Activated CD4-positive, CD25-positive, alpha-beta regulatory T cell treated with anti-CD3 and anti-CD28 coated beads, Interleukin-2, amount 50 U/mL, for 24 hours (primary cell): ENCODE data around the gene NUP93.
A peak's percentile ranks its signal among the peaks of the same experiment; 100 is the strongest.

ENCODE experiments used
- ATAC-seq, 2 donors: fragments of 150-1000 bp; cut with Tn5 transposase; one replicate each; pipeline ENCODE4 v1.10.0; 2021; ENCODE audit warnings: mild to moderate bottlenecking in 1 of 2, moderate library complexity in 1 of 2

NUP93 gene

GRCh38 chr16:56823081-56823733 is 93.3 kb downstream of the NUP93 start:
- ATAC-seq = no peak

DNA sequence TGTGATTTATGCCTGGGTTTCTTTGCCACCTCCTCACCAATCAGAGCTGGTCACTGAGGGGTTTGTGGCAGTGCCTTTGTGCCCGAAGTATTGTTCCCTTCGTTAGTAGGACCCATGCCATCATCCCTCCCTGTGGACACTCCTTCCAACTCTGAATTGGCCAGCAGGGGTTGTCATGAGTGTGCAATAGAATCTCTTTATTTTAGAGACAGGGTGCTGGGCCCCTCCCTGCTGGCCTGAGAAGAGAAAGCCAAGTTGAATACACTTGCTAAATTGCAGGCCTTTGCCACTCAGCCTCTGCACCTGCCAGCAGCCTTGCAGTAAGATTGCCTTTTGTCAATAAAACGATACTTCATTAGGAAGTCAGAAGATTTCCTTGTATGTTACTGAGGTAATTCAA is 94.4 kb downstream of the NUP93 start:
- no peak for ATAC-seq

DNA sequence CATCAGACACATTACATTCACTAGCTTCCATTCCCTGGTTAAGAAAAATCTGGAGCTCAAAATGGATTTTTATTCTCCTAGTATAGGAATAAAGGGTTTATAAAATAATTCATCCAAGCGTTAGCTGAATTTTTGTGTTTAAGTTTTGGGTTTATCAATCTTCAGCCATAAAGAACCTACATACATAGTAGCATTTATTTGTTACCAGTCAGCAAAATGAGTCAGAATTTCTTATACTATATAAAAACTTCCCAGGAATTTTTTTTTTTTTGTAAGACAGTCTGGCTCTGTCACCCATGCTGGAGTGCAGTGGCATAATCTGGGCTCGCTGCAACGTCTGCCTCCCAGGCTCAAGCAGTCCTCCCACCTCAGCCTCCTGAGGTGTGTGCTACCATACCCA is 94.9 kb downstream of the NUP93 start:
- ATAC-seq = no peak

GRCh38 chr16:56825826-56826225 is 95.9 kb downstream of the NUP93 start:
- no peak for ATAC-seq

GRCh38 chr16:56828647-56829046 is 98.7 kb downstream of the NUP93 start:
- ATAC-seq = no peak

DNA sequence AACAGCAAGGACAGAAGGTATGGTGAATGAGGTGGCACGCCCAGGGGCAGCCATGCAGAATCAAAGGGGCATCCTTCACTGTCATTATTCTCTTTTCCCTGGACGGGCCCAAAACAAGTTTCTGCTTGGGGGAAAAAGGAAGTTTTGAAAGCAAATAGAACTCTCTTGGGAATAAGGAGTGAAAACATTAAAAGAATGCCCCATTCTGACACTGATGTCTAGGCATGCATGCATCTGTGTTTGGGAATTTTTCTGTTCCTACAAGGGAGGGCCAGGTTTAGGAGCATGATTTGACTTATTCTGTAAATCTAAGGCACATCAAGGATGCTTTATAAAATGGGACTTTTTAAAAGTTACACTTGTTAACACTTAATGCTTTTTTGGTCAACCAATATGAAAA is 100.7 kb downstream of the NUP93 start:
- no peak for ATAC-seq

- ATAC-seq = no peak
Measured at GRCh38 chr16:56832768-56833167, 102.8 kb downstream of the NUP93 start.

GRCh38 chr16:56833243-56833970 is 103.5 kb downstream of the NUP93 start:
- no peak for ATAC-seq

DNA sequence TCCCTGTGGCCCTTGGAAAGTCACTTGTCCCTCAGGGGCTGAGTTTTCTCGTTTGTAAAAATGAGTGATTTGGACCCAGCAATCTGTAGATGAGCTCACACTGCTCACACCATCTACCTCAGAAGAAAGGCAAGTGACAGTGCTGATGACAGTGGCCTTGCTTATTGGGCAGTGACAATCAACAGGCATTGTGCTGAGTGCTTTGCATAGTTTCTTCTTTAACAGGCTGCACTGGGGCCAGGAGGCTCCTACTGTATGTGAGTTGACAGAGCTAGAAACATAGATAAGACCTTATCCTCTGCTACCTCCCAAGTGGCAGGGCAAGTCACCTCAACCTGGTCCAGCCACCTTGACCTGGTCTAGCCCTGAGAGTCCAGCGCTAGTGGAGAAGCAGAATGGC is 105.4 kb downstream of the NUP93 start:
- no peak for ATAC-seq

GRCh38 chr16:56836410-56837230 is 106.7 kb downstream of the NUP93 start:
- ATAC-seq = no peak

DNA sequence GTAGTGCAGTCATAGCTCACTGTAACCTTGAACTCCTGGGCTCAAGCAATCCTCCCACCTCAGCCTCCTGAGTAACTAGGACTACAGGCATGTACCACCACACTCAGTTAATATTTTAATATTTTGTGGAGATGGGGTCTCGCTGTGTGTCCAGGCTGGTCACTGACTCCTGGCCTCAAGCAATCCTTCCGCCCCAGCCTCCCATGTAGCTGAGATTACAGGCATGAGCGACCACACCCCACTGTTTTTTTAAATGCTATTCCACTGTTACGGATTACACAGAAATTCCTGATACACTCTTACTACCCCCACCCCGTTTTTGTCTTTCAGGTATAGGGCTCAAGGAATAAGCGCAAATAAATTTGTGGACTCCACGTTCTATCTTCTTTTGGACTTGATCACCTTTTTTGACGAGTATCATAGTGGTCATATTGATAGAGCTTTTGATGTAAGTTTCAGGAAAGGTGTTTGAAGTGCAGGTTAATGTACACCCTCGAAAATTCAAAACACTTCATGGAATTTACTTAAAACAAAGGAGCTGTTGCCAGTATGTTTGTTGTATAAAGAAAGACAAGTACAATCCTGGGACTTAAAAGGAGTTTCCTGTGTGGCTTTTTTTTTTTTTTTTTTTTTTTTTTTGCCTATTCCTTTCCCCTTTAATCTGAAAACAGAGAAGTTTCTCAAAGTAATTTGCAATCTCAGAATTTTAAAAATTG is 108.9 kb downstream of the NUP93 start:
- no peak for ATAC-seq

- no peak for ATAC-seq
Measured at GRCh38 chr16:56841233-56841632, 111.3 kb downstream of the NUP93 start.

GRCh38 chr16:56841659-56842058 is 111.7 kb downstream of the NUP93 start:
- no peak for ATAC-seq

DNA sequence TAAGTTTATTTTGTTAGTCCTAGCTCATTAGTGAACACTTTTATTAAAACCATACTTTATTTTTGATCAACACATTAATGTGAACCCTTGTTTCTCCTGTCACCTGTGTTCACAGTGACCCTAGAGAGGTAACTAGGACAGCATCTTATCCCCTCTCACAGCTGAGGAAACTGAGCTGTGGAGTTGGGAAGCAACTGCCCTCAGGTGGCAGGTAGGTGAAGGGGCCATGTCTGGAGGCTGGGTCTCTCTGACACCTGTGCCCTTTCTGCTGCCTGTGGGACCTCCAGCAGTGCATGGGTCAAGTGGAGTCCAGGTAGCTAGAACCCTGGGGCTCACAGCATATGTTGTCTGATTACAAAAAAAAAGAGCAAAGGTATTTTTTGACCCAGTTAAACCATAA is 112.2 kb downstream of the NUP93 start:
- ATAC-seq = no peak

GRCh38 chr16:56844056-56844455 is 114.1 kb downstream of the NUP93 start:
- ATAC-seq = no peak

GRCh38 chr16:56847173-56847910 is 117.4 kb downstream of the NUP93 start:
- ATAC-seq = peak in 1 of 2 donors; percentile 51

- no peak for ATAC-seq
Measured at GRCh38 chr16:56848029-56848936, 118.4 kb downstream of the NUP93 start.

GRCh38 chr16:56848955-56849689 is 119.2 kb downstream of the NUP93 start:
- no peak for ATAC-seq

DNA sequence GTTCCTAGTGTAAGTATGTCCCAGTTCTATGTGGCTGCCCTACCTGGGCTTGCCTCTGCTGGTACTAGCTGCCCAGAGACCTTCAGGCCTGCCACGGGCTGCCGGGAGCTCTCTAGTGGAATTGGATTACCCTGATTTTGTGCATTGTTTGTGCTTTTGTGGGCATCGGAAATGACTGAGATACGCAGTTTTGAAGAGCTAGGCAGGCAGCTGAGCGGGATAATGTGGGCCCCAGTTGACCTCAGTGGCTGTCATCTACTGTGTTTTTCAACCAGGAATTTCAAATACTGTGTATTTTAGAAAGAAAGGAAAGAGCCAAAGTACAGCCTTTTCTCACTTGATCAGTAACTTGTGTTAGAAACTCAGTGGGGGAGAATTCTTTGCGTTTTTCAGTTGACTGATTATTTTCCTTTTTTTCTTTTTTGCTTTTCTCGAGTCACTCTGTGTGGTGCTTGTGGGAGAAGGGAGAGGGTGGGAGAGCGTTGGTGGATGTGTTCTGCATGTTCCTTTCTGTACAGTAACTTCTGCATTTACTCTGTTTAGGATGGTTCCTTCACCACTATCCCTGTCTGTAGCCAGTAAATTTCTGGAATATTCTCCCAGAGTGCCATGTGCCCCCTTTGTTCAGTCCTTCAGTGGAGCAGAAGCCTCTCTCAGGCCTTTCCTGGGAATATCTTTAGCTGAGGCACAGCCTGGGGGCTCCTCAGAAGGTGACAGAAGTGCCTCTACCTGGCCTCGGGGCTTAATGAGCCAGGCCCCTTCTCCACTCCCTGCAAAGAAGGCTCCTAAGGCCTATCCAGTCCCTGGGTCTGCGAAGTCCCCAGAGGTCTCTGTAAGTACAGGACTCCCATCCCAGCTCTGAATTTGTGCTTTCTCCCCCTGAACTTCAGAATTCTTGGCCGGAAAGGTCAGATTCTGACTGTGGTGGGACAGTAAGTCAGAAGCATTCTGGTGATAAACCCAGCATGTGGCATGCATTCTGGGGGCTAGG is 120.1 kb downstream of the NUP93 start:
- no peak for ATAC-seq
